ENCODE measurements around the gene NELFB.

Gene NELFB

DNA sequence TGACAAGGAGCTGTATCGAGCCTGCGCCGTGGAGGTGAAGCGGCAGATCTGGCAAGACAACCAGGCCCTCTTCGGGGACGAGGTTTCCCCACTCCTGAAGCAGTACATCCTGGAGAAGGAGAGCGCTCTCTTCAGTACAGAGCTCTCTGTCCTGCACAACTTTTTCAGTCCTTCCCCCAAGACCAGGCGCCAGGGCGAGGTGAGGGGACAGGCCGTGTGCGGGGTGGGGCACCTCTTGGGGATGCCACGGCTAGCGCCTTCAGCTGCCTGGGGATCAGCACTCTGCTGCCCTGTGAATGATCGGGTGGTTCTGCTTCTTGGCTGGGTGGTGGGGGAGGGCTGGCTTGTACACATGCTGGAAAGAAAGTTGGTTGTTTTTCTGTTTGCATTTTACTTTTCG, 1.7 kb downstream of the NELFB start:
- TF ChIP-seq CREB1 (IDR thresholded peaks at IDR 0.05; ENCODE audit: low read depth) (no peak), EGR1 (IDR thresholded peaks at IDR 0.05) (no peak), FOXM1 (IDR thresholded peaks at IDR 0.05; ENCODE audit: borderline replicate concordance, low read depth) (no peak), ZBTB7A (IDR thresholded peaks at IDR 0.05; ENCODE audit: low read depth) (no peak), CEBPB (IDR thresholded peaks at IDR 0.05) (no peak), NFIC (IDR thresholded peaks at IDR 0.05) (no peak), TAF1 (IDR thresholded peaks at IDR 0.05; ENCODE audit: low read depth) (no peak), TCF12 (IDR thresholded peaks at IDR 0.05; ENCODE audit: low read depth) (no peak)
- TF ChIP-seq, protein P1, sequence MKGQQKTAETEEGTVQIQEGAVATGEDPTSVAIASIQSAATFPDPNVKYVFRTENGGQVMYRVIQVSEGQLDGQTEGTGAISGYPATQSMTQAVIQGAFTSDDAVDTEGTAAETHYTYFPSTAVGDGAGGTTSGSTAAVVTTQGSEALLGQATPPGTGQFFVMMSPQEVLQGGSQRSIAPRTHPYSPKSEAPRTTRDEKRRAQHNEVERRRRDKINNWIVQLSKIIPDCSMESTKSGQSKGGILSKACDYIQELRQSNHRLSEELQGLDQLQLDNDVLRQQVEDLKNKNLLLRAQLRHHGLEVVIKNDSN (IDR thresholded peaks at IDR 0.05), result no peak
- TF ChIP-seq, protein P2, sequence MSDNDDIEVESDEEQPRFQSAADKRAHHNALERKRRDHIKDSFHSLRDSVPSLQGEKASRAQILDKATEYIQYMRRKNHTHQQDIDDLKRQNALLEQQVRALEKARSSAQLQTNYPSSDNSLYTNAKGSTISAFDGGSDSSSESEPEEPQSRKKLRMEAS (IDR thresholded peaks at IDR 0.05), result no peak

DNA sequence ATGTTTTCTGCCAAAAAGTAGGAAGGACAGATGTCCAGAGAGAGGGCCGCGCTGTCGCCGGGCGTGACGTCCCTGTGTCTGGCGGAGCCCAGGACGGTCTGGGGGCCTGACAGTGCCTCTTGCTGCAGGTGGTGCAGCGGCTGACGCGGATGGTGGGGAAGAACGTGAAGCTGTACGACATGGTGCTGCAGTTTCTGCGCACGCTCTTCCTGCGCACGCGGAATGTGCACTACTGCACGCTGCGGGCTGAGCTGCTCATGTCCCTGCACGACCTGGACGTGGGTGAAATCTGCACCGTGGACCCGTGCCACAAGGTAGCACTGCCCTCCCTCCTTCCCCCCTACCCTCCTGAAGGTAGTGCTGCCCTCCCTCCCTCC, 7.8 kb downstream of the NELFB start:
- TF ChIP-seq ZBTB7A (IDR thresholded peaks at IDR 0.05; ENCODE audit: low read depth), result no peak
- TF ChIP-seq, protein P2 (IDR thresholded peaks at IDR 0.05), result no peak
- TF ChIP-seq RAD21 (IDR thresholded peaks at IDR 0.05; ENCODE audit: low read depth), result no peak
- TF ChIP-seq, protein P1 (IDR thresholded peaks at IDR 0.05), result no peak
- no peak for TF ChIP-seq YY1 (IDR thresholded peaks at IDR 0.05; ENCODE audit: low read depth)
- TF ChIP-seq FOXM1 (IDR thresholded peaks at IDR 0.05; ENCODE audit: borderline replicate concordance, low read depth), result no peak
- TF ChIP-seq CREB1 (IDR thresholded peaks at IDR 0.05; ENCODE audit: low read depth), result no peak
- TF ChIP-seq EP300 (IDR thresholded peaks at IDR 0.05; ENCODE audit: borderline replicate concordance), result no peak
- no peak for TF ChIP-seq TEAD4 (IDR thresholded peaks at IDR 0.05)
- TF ChIP-seq EGR1 (IDR thresholded peaks at IDR 0.05), result no peak
- no peak for TF ChIP-seq NFIC (IDR thresholded peaks at IDR 0.05)
- TF ChIP-seq CEBPB (IDR thresholded peaks at IDR 0.05), result no peak
- TF ChIP-seq TAF1 (IDR thresholded peaks at IDR 0.05; ENCODE audit: low read depth), result no peak
- TF ChIP-seq TCF12 (IDR thresholded peaks at IDR 0.05; ENCODE audit: low read depth), result no peak
- TF ChIP-seq, protein P3, sequence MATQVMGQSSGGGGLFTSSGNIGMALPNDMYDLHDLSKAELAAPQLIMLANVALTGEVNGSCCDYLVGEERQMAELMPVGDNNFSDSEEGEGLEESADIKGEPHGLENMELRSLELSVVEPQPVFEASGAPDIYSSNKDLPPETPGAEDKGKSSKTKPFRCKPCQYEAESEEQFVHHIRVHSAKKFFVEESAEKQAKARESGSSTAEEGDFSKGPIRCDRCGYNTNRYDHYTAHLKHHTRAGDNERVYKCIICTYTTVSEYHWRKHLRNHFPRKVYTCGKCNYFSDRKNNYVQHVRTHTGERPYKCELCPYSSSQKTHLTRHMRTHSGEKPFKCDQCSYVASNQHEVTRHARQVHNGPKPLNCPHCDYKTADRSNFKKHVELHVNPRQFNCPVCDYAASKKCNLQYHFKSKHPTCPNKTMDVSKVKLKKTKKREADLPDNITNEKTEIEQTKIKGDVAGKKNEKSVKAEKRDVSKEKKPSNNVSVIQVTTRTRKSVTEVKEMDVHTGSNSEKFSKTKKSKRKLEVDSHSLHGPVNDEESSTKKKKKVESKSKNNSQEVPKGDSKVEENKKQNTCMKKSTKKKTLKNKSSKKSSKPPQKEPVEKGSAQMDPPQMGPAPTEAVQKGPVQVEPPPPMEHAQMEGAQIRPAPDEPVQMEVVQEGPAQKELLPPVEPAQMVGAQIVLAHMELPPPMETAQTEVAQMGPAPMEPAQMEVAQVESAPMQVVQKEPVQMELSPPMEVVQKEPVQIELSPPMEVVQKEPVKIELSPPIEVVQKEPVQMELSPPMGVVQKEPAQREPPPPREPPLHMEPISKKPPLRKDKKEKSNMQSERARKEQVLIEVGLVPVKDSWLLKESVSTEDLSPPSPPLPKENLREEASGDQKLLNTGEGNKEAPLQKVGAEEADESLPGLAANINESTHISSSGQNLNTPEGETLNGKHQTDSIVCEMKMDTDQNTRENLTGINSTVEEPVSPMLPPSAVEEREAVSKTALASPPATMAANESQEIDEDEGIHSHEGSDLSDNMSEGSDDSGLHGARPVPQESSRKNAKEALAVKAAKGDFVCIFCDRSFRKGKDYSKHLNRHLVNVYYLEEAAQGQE (IDR thresholded peaks at IDR 0.05; ENCODE audit: low read depth), result no peak

DNA sequence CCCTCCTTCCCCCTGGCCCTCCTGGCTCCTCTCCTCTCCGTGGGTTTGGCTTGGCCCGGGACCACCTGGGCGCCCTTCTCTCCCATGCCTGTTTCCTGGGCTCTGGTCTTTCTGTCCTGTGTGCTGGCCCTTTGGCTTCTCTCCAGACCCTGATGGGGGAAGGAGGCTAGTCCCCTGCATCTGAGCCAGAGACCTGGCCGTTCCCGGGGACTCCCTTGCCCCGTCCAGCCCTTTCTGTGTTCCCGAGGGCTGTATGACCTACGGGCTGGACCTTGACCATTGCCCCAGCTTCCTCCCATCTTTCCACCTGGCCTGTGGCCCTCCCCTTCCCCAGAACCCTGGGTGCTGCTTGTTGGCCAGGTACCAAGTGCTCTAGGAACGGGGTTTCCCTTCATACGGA, 8.4 kb downstream of the NELFB start:
- no peak for TF ChIP-seq EGR1 (IDR thresholded peaks at IDR 0.05)
- no peak for TF ChIP-seq NFIC (IDR thresholded peaks at IDR 0.05)
- no peak for TF ChIP-seq RAD21 (IDR thresholded peaks at IDR 0.05; ENCODE audit: low read depth)
- no peak for TF ChIP-seq FOXM1 (IDR thresholded peaks at IDR 0.05; ENCODE audit: borderline replicate concordance, low read depth)
- TF ChIP-seq TAF1 (IDR thresholded peaks at IDR 0.05; ENCODE audit: low read depth), result no peak
- TF ChIP-seq EP300 (IDR thresholded peaks at IDR 0.05; ENCODE audit: borderline replicate concordance), result no peak
- no peak for TF ChIP-seq YY1 (IDR thresholded peaks at IDR 0.05; ENCODE audit: low read depth)
- TF ChIP-seq, protein P2 (IDR thresholded peaks at IDR 0.05), result no peak
- no peak for TF ChIP-seq CEBPB (IDR thresholded peaks at IDR 0.05)
- TF ChIP-seq, protein P1 (IDR thresholded peaks at IDR 0.05), result no peak

DNA sequence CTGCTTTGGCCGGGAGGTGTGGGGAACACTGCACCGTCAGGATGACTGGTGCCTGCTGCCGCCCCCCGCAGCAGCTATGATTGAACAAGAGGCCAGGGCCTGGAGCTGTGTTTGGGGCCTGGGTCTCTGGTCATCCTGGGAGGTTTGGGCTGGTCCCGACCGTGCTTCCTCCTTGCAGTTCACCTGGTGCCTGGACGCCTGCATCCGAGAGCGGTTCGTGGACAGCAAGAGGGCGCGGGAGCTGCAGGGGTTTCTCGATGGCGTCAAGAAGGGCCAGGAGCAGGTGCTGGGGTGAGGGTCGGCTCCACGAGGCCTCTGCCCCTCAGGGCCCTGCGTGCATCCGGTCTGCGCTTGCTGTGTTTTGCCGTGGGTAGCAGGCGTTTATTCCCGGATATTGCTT, 8.9 kb downstream of the NELFB start:
- TF ChIP-seq EGR1 (IDR thresholded peaks at IDR 0.05) (no peak), TEAD4 (IDR thresholded peaks at IDR 0.05) (no peak), FOXM1 (IDR thresholded peaks at IDR 0.05; ENCODE audit: borderline replicate concordance, low read depth) (no peak), EP300 (IDR thresholded peaks at IDR 0.05; ENCODE audit: borderline replicate concordance) (no peak), RAD21 (IDR thresholded peaks at IDR 0.05; ENCODE audit: low read depth) (no peak), ZBTB7A (IDR thresholded peaks at IDR 0.05; ENCODE audit: low read depth) (no peak), YY1 (IDR thresholded peaks at IDR 0.05; ENCODE audit: low read depth) (no peak), TCF12 (IDR thresholded peaks at IDR 0.05; ENCODE audit: low read depth) (no peak)

DNA sequence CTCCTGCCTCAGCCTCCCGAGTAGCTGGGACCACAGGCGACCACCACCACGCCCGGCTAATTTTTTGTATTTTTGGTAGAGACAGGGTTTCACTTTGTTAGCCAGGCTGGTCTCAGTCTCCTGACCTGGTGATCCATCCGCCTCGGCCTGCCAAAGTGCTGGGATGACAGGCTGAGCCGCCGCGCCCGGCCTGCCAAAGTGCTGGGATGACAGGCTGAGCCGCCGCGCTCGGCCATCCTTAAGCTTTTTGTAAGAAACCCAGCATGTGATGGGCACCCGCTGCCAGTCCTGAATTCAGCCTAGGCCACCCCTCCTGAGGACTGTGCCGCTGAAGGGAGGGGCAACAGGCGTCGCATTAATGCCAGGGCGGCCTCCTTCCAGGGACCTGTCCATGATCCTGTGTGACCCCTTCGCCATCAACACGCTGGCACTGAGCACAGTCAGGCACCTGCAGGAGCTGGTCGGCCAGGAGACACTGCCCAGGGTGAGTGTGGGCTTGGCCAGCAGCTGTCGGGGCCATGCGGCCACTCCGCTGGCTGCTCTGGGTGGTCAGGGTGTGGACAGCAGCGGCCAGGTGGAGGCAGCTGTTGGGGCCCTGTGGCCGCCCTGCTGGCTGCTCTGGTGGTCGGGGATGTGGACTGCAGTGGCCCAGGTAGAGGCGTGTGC, 10.5 kb downstream of the NELFB start:
- no peak for TF ChIP-seq CREB1 (IDR thresholded peaks at IDR 0.05; ENCODE audit: low read depth)

DNA sequence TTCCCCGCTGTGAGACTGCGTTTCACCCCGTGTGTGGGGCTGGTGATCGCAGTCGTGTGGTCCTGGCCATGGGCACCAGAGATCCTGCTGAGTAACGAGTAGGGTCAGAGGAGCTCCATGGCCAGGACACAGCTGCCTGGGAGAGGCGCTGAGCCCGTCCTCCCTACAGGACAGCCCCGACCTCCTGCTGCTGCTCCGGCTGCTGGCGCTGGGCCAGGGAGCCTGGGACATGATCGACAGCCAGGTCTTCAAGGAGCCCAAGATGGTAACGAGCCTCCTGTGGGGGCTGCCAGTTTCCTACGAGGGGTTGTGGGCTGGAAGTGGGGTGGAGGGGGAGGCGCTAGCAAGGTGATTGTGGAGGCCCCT, 11.0 kb downstream of the NELFB start:
- TF ChIP-seq NFIC (IDR thresholded peaks at IDR 0.05) (0 out of 2 replicates have a peak, but pooled peaks have one; percentile 18), YY1 (IDR thresholded peaks at IDR 0.05; ENCODE audit: low read depth) (no peak), TCF12 (IDR thresholded peaks at IDR 0.05; ENCODE audit: low read depth) (no peak), ZBTB7A (IDR thresholded peaks at IDR 0.05; ENCODE audit: low read depth) (no peak), RAD21 (IDR thresholded peaks at IDR 0.05; ENCODE audit: low read depth) (no peak), TEAD4 (IDR thresholded peaks at IDR 0.05) (no peak)
- TF ChIP-seq, protein P1 (IDR thresholded peaks at IDR 0.05), result no peak
